ENCODE data around the gene U2AF1L4. TPM values are rescaled to one million over a fixed set of nuclear protein-coding genes. Genes with fewer than 3 reads are reported as not detected.

Gene U2AF1L4
- total RNA-seq, 1 experiment from 2014 or later: 21.8 TPM

DNA sequence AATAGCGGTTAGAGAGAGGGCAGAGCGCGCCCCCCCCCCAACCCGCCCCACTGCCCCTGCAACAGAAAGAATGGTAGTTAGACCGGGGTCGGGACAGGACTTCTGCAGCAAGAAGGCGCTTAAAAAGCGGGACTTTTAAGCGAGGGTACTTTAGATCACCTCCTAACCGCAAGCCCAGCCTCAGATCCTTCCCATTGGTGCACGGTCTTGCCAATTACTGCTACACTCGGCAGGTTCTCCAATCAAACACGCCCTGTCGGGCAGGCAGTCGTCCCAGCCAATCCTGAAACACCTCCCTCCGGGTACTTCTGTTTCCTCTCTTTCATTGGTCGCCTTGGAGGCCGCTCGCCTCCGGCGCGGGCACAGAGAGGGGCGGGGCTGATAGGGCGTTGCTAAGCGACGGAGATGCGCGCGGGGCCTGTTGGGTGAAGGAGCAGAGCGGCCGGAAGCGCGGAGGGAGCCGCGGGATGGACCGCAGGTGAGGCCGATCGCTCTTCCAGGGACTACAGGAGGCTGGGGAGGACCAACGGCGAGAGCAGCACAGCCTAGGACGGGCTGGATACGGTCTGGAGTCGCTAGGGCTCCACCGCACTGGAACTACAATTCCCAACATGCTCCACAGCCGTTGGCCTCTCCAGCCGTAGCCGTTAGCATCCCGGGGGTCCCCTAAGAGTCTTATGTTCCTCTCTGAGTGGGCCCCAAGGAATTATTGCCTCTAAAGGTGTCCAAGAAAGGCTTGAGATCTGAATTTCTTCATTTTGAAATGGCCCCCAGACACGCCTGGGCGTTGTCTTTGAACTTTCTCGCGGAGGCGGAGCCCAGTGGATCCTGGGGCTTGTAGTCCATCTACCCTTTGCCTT, 12.8 kb upstream of the U2AF1L4 start, which contains the start of gene PROSER3:
Gene PROSER3, plus strand, starts transcription at position 428 of the 860 bp plus-strand sequence. Its CDS starts 40 bp downstream, at position 468.
- peak; percentile 99 for DNase-seq (ENCODE audit: extremely low read depth, low read depth)

DNA sequence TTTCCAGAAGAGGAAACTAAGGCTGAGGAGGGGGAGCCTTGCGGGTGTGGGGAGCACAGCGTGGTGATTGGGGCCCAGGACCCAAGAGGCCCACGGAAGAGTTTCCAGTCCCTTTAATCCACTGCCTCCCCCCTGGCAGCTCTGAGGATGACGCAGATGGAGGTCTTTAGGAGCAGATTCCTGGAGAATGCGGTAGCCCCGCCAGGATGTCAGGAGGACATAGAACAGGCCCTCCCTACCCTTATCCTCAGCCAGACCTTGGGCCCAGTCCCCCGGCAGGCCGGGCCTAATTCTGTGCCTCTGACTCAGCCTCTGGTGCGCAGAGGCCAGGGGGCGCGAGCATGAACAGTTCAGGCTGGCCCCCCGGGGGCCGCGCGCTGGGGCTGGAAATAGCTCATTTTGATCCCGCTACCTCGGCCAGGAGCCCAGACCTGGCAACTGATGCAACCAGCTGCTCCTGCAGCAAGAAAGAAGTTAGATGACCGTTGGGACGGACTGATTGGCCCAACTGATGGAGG, 12.1 kb upstream of the U2AF1L4 start:
- DNase-seq (ENCODE audit: extremely low read depth, low read depth): no peak

DNA sequence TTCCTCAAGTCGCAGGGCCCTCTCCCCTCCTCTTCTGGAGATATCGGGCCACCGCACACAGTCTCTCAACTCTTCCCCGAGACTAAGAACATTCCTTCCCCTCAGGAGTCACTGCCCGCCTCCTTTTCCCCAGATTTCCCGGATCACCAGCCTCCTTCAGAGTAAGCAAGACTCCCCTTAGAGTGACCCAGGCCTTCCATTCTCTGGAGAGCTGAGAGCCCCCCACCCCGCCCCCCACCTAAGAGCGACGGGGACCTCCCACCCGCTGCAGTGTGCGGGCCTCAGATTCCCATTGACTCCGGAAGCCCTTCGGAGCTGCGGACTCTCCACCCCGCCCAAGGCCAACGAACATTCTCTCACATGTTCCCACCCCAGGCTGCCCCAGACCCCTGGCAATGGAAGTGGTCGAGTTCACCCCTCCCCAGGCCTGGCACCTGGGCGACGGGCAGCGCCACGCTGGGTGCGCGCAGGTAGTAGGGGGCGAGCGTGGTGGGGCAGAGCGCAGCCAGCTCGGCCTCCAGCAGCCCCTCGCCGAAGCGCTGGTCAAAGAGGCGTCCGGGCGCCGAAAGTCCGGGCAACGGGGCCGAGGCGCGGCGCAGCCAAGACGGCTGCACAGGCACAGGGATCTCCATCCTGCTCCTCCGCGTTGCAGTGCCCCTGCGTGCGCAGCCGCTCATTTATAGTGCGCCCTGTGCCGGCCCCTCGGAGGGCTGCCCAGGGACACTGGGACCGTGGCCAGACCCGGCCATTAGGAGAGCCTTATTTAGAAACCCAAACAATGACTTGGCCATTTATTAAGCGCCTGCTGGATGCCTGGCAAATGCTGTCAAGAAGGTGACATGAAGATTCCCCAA, 11.4 kb upstream of the U2AF1L4 start, which contains the start of gene HSPB6:
Gene HSPB6, minus strand, starts transcription at position 653 of the 854 bp plus-strand sequence. Its CDS starts 21 bp downstream, at position 632.
- DNase-seq (ENCODE audit: extremely low read depth, low read depth): no peak

DNA sequence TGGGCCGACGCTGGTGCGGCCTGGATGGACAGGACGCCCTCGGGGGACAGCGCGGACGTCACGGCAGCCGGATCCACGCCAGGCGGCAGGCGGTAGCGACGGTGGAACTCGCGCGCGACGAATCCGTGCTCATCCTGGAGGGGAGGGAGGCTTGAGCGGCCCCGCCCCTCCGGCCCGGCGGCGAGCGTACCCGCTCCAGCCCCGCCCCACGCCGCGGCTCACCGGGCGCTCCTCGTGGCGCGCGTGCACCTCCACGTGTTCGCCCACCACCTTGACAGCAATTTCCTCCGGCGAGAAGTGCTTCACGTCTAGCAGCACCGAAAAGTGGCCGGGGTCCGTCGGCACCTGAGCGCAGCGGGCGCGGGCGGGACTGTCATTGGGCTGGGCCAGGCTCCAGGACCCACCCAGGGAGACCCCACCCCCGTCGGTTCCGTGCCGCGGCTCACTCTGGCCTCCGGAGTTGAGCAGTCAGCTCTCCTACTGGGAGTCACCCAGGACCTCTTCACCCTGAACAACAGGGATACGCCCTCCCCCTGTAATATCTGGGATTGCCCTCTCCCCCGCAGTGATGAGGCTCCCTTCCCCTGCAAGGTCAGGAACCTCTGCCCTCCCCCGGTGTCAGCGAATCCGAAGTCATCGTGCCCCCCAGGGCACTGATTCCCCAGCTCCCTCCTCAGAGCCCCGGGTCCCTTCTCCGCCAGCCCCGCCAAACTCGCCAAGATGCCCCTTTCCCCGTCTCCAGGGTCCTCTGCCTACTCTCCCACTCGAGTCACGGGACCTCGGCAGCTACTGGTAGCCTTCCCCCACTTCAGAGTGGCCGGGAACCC, 10.5 kb upstream of the U2AF1L4 start:
- DNase-seq (ENCODE audit: extremely low read depth, low read depth): peak; percentile 42

DNA sequence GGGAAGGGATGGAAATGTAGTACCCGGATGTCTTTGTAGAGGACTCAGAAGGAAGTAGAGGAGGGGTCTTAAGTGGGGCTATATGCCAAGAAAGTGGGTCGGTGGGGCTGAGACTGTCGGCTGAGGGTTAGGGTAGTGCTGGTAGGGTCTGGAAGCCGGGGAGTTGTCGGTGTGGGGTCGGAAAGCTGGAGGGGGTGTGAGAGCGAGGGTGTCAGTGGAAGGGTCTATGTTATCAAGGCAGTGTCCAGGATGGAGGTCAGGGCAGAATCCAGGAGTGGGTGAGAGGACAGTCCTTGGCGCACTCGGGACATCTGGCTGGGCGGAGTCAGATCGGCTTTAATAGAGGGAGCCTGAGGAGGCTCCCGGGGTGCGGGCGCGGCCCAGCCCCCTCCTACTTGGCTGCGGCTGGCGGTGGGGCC, 9.9 kb upstream of the U2AF1L4 start:
- no peak for DNase-seq (ENCODE audit: extremely low read depth, low read depth)

DNA sequence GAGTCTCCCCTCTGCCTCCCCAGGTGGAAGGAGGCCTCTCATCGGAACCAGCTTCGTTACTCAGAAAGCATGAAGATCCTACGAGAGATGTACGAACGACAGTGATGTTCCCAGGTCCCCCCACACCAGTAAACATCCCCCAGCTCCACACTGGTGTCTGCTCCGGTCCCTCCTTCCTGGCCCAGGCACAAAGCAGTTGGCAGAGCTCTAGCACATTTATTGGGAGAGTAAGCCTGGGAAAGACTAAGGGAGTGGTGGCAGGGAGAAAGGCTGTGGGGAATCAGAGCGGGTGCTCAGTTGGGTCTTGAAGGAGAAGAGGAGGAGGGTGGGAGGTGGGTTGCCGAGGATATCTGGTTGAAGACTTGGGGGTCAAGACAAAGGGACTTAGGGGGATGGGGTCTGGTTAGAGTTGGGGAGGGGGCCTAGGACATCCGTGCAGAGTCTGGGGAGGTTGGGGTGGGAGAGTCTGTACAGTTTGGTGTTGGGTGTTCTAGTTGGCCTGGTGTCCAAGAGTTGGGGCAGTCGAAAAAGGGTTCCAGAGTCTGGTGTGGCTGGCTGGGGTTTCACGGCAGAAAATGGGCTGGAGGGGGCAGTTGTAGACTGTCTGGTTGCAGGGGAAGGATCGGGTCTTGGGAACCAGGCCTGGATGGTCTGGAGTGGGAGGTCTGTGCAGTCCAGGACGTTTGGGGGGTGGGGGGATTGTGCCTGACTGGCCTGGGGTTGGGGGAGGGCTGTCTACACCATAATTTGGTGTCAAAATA, 9.3 kb upstream of the U2AF1L4 start:
- DNase-seq (ENCODE audit: extremely low read depth, low read depth): no peak

DNA sequence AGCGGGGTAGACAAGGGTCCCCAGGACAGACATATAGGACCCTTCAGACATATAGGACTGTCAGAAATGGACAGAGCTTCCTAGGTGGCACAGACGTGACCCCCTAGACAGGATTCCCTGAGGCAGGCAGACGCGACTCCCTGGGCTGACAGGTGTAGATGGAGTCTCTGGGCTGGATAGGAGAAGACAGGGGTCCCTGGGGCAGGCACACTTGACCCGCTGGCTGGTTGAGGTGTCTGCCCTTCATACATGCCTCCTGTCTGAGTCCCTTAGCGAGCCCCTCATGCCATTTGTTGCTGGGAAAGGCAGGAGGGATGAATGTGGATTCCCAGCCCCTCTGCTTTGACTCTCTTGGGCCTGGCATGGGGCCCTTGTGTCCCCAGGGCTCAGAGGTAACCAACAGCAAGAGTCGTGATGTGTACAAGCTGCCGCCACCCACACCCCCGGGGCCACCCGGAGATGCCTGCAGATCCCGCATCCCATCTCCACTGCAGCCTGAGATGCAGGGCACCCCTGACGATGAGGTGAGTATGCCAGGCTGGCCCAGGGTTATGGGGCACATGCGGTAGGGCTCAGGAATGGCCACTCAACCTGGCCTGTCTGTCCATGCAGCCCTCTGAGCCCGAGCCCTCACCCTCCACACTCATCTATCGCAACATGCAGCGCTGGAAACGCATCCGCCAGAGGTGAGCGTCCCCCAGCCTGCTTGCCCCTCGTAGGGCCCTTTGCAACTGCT, 8.6 kb upstream of the U2AF1L4 start:
- no peak for DNase-seq (ENCODE audit: extremely low read depth, low read depth)

DNA sequence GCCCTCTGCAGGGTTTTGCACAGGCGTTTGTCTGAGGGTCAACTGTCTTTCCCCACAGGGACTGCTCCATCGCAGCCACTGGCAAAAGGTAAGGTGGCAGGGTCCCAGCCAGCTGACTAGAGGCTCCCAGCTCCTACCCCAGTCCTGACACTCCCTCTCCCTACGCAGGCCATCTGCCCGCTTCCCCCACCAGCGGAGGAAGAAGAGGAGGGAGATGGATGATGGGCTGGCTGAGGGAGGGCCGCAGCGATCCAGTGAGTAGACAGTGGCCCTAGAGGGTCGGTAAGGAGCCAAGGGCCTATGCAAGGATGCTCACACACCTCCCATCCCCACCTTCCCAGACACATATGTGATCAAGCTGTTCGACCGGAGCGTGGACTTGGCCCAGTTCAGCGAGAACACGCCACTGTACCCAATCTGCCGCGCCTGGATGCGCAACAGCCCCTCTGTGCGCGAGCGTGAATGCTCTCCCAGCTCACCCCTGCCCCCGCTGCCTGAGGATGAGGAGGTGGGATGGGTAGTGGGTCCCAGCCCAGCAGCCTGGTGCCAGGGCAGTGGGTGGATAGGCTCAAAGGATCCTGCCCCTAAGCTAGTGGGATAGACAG, 7.6 kb upstream of the U2AF1L4 start:
- no peak for DNase-seq (ENCODE audit: extremely low read depth, low read depth)

DNA sequence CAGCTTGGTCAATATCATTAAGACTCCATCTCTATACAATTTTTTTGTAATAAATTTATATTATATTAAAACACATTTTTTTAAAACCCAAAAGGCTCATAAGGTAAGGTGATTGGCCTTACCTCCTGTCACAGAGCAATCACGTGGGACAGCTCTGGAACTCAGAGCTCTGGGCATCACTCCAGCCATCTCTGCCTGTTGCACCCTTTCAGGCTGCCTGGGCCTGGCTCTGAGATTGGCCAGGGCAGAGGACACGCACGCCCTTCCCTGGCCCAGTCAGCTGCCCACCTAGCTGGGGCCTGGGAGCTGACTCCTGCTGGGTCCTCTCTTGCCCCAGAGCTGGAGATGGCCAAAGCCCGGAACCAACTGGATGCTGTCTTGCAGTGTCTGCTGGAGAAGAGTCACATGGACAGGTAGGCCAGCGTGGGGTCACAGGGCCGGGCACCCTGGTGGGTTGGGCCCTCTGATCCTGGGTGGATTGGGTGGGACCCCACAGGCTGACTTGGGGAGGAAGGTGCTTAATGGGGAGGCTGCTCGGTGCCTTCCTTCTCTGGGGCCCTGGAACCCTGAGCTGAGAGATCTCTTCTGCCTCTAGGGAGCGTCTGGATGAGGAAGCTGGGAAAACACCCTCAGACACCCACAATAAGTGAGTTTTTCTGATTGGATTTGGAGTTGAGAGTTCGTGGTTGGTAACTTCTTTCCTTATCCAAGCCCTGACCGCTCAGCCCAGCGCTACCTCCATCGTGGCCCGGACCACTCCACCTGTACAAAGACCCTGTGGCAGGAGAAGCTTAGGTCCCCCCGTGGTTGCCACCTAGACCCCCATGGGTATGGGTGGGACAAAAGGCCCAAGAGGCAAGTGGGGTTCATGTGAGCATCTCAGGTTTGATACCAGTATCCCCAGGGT, 6.9 kb upstream of the U2AF1L4 start:
- DNase-seq (ENCODE audit: extremely low read depth, low read depth): no peak

DNA sequence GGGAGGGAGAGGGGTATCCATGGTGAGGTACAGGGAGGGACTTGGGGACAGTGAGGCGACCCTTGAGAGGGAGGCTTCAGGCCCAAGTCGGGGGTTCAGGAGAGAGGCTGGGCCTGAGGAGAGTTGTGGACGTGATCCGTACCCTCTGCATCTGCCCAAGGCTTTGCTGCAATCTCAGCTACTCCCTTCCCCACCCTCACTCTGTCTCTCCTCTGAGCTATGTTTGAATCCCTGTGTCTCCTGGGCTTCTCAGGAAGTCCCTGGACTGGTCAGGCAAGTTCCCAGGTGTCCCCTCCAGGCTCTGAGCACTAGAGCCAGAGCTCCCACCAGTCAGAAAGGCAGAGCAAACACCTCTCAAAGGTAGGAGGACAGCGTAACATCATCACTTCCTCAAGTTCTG, 4.9 kb upstream of the U2AF1L4 start:
- no peak for DNase-seq (ENCODE audit: extremely low read depth, low read depth)

DNA sequence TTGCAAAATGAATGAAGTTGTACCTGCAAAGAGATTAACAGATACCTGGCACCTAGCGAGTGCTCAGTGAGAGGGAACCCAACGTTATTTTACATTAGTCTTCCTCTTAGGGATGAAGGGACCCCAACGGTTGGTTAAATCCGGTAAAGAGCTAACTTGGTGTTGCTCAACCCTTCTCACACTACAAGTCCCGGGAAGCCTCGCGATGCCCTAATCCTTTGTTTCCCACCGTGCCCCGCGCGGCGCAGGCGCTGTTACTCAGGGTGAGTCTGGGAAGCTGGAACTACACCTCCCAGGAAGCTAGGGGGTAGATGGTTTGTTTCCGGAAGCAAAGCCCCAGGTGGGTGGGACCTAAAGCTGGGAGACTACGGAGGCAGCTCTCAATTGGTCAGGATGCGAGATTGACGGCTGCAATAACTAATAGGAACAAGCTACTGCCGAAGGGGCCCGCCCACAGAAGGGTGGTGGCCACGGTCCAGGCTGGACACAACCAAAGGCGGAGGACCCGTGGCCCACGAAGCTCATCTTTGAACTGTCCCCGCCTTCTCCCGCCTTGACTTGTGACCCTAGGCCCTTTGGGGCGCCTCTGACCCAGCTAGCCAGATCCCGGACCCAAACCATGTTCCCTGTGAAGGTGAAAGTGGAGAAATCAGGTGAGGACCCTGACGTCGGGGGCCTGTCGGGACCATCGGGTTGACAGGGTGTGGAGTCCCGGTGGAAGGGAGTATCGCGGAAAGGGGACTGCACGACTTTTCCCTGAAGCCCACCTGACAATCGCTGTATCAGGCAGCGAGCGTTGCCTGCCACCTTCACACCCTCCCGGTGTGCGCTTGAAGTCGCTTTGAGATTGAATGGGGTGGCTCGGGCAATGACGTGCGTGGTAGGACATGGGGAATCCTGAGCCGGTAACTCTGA, 3.1 kb upstream of the U2AF1L4 start, which contains the start of gene LIN37:
Gene LIN37, plus strand, starts transcription at position 471 of the 915 bp plus-strand sequence. Its CDS starts 149 bp downstream, at position 620.
- peak; percentile 100 for DNase-seq (ENCODE audit: extremely low read depth, low read depth)

DNA sequence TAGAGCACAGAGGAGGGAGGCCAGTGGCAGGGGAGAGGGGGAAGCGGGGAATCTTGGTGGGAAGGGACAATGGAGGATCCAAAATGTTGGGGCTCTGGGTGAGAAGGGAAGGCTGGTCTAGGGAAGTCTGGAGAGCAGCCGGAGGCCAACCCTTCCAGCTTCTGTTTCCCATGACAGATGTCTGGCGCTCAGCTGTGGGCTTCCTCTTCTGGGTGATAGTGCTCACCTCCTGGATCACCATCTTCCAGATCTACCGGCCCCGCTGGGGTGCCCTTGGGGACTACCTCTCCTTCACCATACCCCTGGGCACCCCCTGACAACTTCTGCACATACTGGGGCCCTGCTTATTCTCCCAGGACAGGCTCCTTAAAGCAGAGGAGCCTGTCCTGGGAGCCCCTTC, 1.3 kb upstream of the U2AF1L4 start:
- DNase-seq (ENCODE audit: extremely low read depth, low read depth): no peak

DNA sequence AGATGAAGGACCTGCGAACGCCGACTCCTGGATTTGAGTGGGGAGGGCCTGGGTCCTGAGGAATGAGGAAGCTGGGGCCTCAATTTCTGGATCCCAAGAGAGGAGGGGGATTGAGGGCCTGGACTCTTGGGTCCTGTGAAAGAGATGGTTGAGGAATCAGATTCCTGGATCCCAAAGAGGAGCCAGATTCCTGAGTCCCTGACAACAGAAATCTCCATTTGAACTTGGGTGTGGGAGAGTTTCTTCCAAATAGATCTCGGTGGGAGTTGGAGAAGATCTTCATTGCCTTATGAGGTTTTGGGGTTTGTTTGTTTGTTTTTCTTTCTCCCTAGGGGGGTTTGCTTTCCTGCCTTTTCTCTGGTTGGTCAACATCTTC, 857 bp upstream of the U2AF1L4 start:
- DNase-seq (ENCODE audit: extremely low read depth, low read depth): no peak

DNA sequence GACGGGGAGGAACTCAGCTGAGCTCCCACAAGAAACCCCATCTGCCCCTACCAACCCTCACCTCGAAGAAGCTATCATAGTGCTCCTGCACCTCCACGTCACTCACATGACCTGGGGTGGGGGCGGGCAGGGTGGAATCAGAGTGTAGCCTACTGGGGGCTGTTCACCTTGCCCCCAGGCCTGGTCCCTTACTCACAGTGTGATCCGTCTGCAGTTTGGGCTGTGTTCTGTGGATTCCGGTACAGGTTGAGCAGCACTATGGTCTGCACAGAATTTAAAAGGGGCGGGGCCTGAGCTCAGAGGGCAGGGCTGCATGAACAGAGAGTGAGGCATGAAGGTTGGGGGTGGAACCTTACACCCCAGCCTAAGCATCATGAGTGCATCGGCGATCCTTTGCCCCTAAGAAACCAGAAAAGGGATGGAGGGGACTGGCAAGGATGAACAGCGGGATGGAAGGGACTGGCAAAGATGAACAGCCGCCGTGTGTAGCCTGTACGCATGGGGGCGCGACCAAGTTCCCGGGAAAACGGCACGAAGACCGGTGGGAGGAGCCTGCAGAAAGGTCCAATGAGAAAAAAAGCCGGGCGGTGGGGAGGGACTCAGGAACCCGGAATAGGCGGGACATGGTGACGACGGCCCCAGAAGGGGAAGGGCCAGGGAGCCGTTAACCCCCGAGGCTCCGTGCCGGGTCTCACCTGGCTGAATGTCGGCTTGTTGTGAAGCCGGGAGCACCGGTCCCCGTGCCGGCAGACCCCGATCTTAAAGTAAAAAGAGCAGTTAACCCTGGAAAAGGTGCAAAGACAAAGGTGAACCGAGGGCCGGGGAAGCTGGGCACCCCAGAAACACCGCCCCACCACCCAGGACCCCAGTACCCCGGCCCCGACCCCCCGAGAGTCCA, 539 bp downstream of the U2AF1L4 start:
- peak; percentile 96 for DNase-seq (ENCODE audit: extremely low read depth, low read depth)

Data from NCI-H460 (cell line).